GM18867 (cell line): ENCODE measurements around the gene WDR7.
A peak's percentile ranks its signal among the peaks of the same experiment; 100 is the strongest.

ENCODE experiments used
- ATAC-seq: cut with Tn5 transposase; IDR thresholded peaks from one replicate; pipeline ENCODE4 v1.9.1; 2021; ENCODE audit warnings: mild to moderate bottlenecking, moderate library complexity; ENCODE audit not compliant: unreplicated experiment

WDR7 gene

GRCh38 chr18:56789889-56790180, 138.7 kb downstream of the WDR7 start:
- ATAC-seq, result no peak

- no peak for ATAC-seq
Measured at GRCh38 chr18:56795381-56795780, 144.2 kb downstream of the WDR7 start.

GRCh38 chr18:56799756-56800155, 148.6 kb downstream of the WDR7 start:
- no peak for ATAC-seq

GRCh38 chr18:56803051-56803450, 151.9 kb downstream of the WDR7 start:
- no peak for ATAC-seq

- peak; percentile 57 for ATAC-seq
Measured at GRCh38 chr18:56804395-56804794, 153.2 kb downstream of the WDR7 start.

GRCh38 chr18:56807901-56808300, 156.7 kb downstream of the WDR7 start:
- no peak for ATAC-seq

- no peak for ATAC-seq
Measured at GRCh38 chr18:56812674-56813073, 161.5 kb downstream of the WDR7 start.

- no peak for ATAC-seq
Measured at GRCh38 chr18:56815926-56816325, 164.8 kb downstream of the WDR7 start.

GRCh38 chr18:56823986-56824565, 172.9 kb downstream of the WDR7 start:
- ATAC-seq, result no peak

GRCh38 chr18:56825321-56825720, 174.2 kb downstream of the WDR7 start:
- ATAC-seq, result no peak

- ATAC-seq, result no peak
Measured at GRCh38 chr18:56825878-56826277, 174.7 kb downstream of the WDR7 start.

GRCh38 chr18:56831988-56832387, 180.8 kb downstream of the WDR7 start:
- no peak for ATAC-seq

GRCh38 chr18:56835331-56835730, 184.2 kb downstream of the WDR7 start:
- ATAC-seq, result no peak

- no peak for ATAC-seq
Measured at GRCh38 chr18:56836173-56836572, 185.0 kb downstream of the WDR7 start.

- ATAC-seq, result no peak
Measured at GRCh38 chr18:56841836-56842235, 190.7 kb downstream of the WDR7 start.

GRCh38 chr18:56843241-56843640, 192.1 kb downstream of the WDR7 start:
- no peak for ATAC-seq

- ATAC-seq, result no peak
Measured at GRCh38 chr18:56844556-56844955, 193.4 kb downstream of the WDR7 start.

- ATAC-seq, result peak; percentile 95
Measured at GRCh38 chr18:56851774-56852173, 200.6 kb downstream of the WDR7 start.

GRCh38 chr18:56853961-56854360, 202.8 kb downstream of the WDR7 start:
- no peak for ATAC-seq

GRCh38 chr18:56861244-56861643, 210.1 kb downstream of the WDR7 start:
- no peak for ATAC-seq

GRCh38 chr18:56869189-56869777, 218.1 kb downstream of the WDR7 start:
- peak; percentile 86 for ATAC-seq

GRCh38 chr18:56870982-56871381, 219.8 kb downstream of the WDR7 start:
- ATAC-seq, result no peak

GRCh38 chr18:56872140-56872539, 221.0 kb downstream of the WDR7 start:
- no peak for ATAC-seq
